WTC11 (cell line): ENCODE data around the gene DNAJC16. TPM values are rescaled to one million over a fixed set of nuclear protein-coding genes. Genes with fewer than 3 reads are reported as not detected.
"Not testable (repeated sequence)": the region's sequence is repeated elsewhere in the genome, so short reads cannot be mapped to it uniquely, and the experiment has no call there.

Experiments
- ATAC-seq: fragments of 200-7000 bp; cut with Tn5 transposase; 2 replicates; pipeline ENCODE4 v1.10.0; 2021; ENCODE audit warnings: mild to moderate bottlenecking, moderate library complexity
- CTCF ChIA-PET: fragments of 300-600 bp; sonication (Branson Sonifier 250); formaldehyde crosslinking; loops from one replicate; lab custom pipeline; 2021; ENCODE audit warnings: antibody characterized with exemption; lab: Charles Lee
- POLR2A ChIA-PET: fragments of 350-600 bp; sonication (Branson Sonifier 250); formaldehyde crosslinking; loops from one replicate; lab custom pipeline; 2021; ENCODE audit warnings: antibody characterized with exemption; lab: Charles Lee
- DNase-seq: peaks from one replicate; pipeline ENCODE4 v3.0.0; 2021; ENCODE audit warnings: low spot score
- H3K27ac Mint-ChIP-seq: 2 replicates; pipeline ENCODE4 v1.8.0; 2021; ENCODE audit warnings: mixed read lengths
- H3K27me3 Mint-ChIP-seq: 2 replicates; pipeline ENCODE4 v1.8.0; 2021; ENCODE audit warnings: low read depth, mild to moderate bottlenecking, moderate library complexity, mixed read lengths
- H3K36me3 Mint-ChIP-seq: 2 replicates; pipeline ENCODE4 v1.8.0; 2021; ENCODE audit warnings: mixed read lengths
- H3K4me1 Mint-ChIP-seq: 2 replicates; pipeline ENCODE4 v1.8.0; 2022; ENCODE audit warnings: mixed read lengths
- H3K4me3 Mint-ChIP-seq: 2 replicates; pipeline ENCODE4 v1.8.0; 2021; ENCODE audit warnings: mild to moderate bottlenecking, moderate library complexity, mixed read lengths
- H3K9me3 Mint-ChIP-seq: 2 replicates; pipeline ENCODE4 v1.8.0; 2021; ENCODE audit warnings: mixed read lengths
- E2F4 ChIP-seq: sonication (generic); formaldehyde crosslinking; IDR thresholded peaks from 2 replicates; pipeline ENCODE4 v1.8.1; 2022; ENCODE audit warnings: low read depth, mild to moderate bottlenecking, moderate library complexity, missing genetic modification reagents, borderline replicate concordance
- ELF4 ChIP-seq: sonication (generic); formaldehyde crosslinking; IDR thresholded peaks from 2 replicates; pipeline ENCODE4 v1.8.1; 2022; ENCODE audit warnings: low read depth, mild to moderate bottlenecking, moderate library complexity, missing genetic modification reagents
- FOXJ3 ChIP-seq: sonication (generic); formaldehyde crosslinking; IDR thresholded peaks from 2 replicates; pipeline ENCODE4 v1.9.0; 2021; ENCODE audit warnings: missing genetic modification reagents, mild to moderate bottlenecking, borderline replicate concordance
- FOXK1 ChIP-seq: sonication (generic); formaldehyde crosslinking; IDR thresholded peaks from 2 replicates; pipeline ENCODE4 v1.8.0; 2022; ENCODE audit warnings: mild to moderate bottlenecking, moderate library complexity, missing genetic modification reagents
- GABPB1 ChIP-seq: sonication (generic); formaldehyde crosslinking; IDR thresholded peaks from 2 replicates; pipeline ENCODE4 v1.8.1; 2023; ENCODE audit warnings: mild to moderate bottlenecking, missing genetic modification reagents
- GRHL2 ChIP-seq: fragments of 250-450 bp; sonication (Bioruptor Pico); IDR thresholded peaks from 2 replicates; pipeline ENCODE4 v1.8.0; 2022; ENCODE audit warnings: mild to moderate bottlenecking, moderate library complexity; ENCODE audit not compliant: insufficient replicate concordance, severe bottlenecking
- GTF2I ChIP-seq: fragments of 250-450 bp; sonication (Bioruptor Pico); conservative IDR thresholded peaks from 2 replicates; pipeline ENCODE4 v1.4.0; 2021; ENCODE audit warnings: mild to moderate bottlenecking
- JAZF1 ChIP-seq: fragments of 250-450 bp; sonication (Bioruptor Pico); IDR thresholded peaks from 2 replicates; pipeline ENCODE4 v1.9.0; 2021; ENCODE audit warnings: moderate library complexity, mild to moderate bottlenecking, inconsistent platforms
- KAT7 ChIP-seq: sonication (generic); formaldehyde crosslinking; IDR thresholded peaks from 2 replicates; pipeline ENCODE4 v1.8.1; 2023; ENCODE audit warnings: missing genetic modification reagents, mild to moderate bottlenecking, borderline replicate concordance
- MAX ChIP-seq: sonication (generic); formaldehyde crosslinking; IDR thresholded peaks from 2 replicates; pipeline ENCODE4 v1.8.0; 2022; ENCODE audit warnings: mild to moderate bottlenecking, missing genetic modification reagents
- MYBL2 ChIP-seq: sonication (generic); formaldehyde crosslinking; IDR thresholded peaks from 2 replicates; pipeline ENCODE4 v1.8.1; 2023; ENCODE audit warnings: mild to moderate bottlenecking, moderate library complexity, missing genetic modification reagents
- NFYB ChIP-seq: sonication (generic); formaldehyde crosslinking; conservative IDR thresholded peaks from 2 replicates; pipeline ENCODE4 v1.8.0; 2022; ENCODE audit warnings: low read depth, missing genetic modification reagents
- PRRX2 ChIP-seq: fragments of 250-450 bp; sonication (Bioruptor Pico); IDR thresholded peaks from 2 replicates; pipeline ENCODE4 v1.8.0; 2021; ENCODE audit warnings: mild to moderate bottlenecking
- SMAD3 ChIP-seq: sonication (generic); formaldehyde crosslinking; IDR thresholded peaks from 2 replicates; pipeline ENCODE4 v1.8.0; 2022; ENCODE audit warnings: missing genetic modification reagents, mild to moderate bottlenecking, borderline replicate concordance
- SMAD4 ChIP-seq: sonication (generic); formaldehyde crosslinking; IDR thresholded peaks from 2 replicates; pipeline ENCODE4 v1.8.0; 2022; ENCODE audit warnings: mild to moderate bottlenecking, missing genetic modification reagents
- TEAD1 ChIP-seq: sonication (generic); formaldehyde crosslinking; IDR thresholded peaks from 2 replicates; pipeline ENCODE4 v1.8.0; 2022; ENCODE audit warnings: mild to moderate bottlenecking, missing genetic modification reagents
- ZNF121 ChIP-seq: sonication (generic); formaldehyde crosslinking; IDR thresholded peaks from 2 replicates; pipeline ENCODE4 v1.8.0; 2023; ENCODE audit warnings: missing genetic modification reagents
- ZNF232 ChIP-seq: sonication (generic); formaldehyde crosslinking; IDR thresholded peaks from 2 replicates; pipeline ENCODE4 v1.8.0; 2022; ENCODE audit warnings: mild to moderate bottlenecking, missing genetic modification reagents
- ZNF317 ChIP-seq: sonication (generic); formaldehyde crosslinking; IDR thresholded peaks from 2 replicates; pipeline ENCODE4 v1.8.1; 2023; ENCODE audit warnings: low read depth, mild to moderate bottlenecking, moderate library complexity, missing genetic modification reagents, borderline replicate concordance
- ZNF423 ChIP-seq: fragments of 250-450 bp; sonication (Bioruptor Pico); IDR thresholded peaks from 2 replicates; pipeline ENCODE4 v2.1.2; 2022; ENCODE audit warnings: mild to moderate bottlenecking, moderate library complexity
- total RNA-seq: library from RNA; stranded (reverse); gene quantifications from 3 replicates; pipeline ENCODE4 v1.2.3, GENCODE V29; 2021
- TF ChIP-seq, protein P1 (sequence below): sonication (generic); formaldehyde crosslinking; IDR thresholded peaks from 2 replicates; pipeline ENCODE4 v1.8.0; 2023; ENCODE audit warnings: missing genetic modification reagents
- TF ChIP-seq, protein P2 (sequence below): sonication (generic); formaldehyde crosslinking; IDR thresholded peaks from 2 replicates; pipeline ENCODE4 v1.8.1; 2023; ENCODE audit warnings: mild to moderate bottlenecking, missing genetic modification reagents, moderate library complexity
- TF ChIP-seq, protein P3 (sequence below): sonication (generic); formaldehyde crosslinking; conservative IDR thresholded peaks from 2 replicates; pipeline ENCODE4 v1.8.1; 2022; ENCODE audit warnings: mild to moderate bottlenecking, missing genetic modification reagents

The DNAJC16 gene
- total RNA-seq, 1 experiment from 2014 or later: 16.4 TPM

GRCh38 chr1:15515022-15515663, 11.5 kb upstream of the DNAJC16 start:
- peaks cover 27% of the 10 kb centered on the region for H3K36me3 Mint-ChIP-seq
- no peak for TF ChIP-seq ZNF232 (CRISPR knock-in tag)
- TF ChIP-seq NFYB: no peak
- TF ChIP-seq, protein P1, sequence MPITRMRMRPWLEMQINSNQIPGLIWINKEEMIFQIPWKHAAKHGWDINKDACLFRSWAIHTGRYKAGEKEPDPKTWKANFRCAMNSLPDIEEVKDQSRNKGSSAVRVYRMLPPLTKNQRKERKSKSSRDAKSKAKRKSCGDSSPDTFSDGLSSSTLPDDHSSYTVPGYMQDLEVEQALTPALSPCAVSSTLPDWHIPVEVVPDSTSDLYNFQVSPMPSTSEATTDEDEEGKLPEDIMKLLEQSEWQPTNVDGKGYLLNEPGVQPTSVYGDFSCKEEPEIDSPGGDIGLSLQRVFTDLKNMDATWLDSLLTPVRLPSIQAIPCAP (CRISPR knock-in tag): no peak
- TF ChIP-seq GABPB1 (CRISPR knock-in tag): no peak
- TF ChIP-seq ZNF317 (CRISPR knock-in tag): no peak
- H3K4me3 Mint-ChIP-seq: no peak overlapping the region
- ATAC-seq: no peak
- 0 out of 2 replicates have a peak overlapping the region, but pooled peaks have one; percentile 33 for H3K27ac Mint-ChIP-seq
- ChIA-PET CTCF (no interaction called here), POLR2A (no interaction called here)
- no peaks in the 10 kb centered on the region for H3K27me3 Mint-ChIP-seq
- H3K9me3 Mint-ChIP-seq: no peaks in the 10 kb centered on the region
- peaks cover 13% of the 10 kb centered on the region for H3K4me1 Mint-ChIP-seq
- DNase-seq: no peak

GRCh38 chr1:15519625-15520024, 7.0 kb upstream of the DNAJC16 start:
- POLR2A ChIA-PET: no interaction called here
- H3K27ac Mint-ChIP-seq: 0 out of 2 replicates have a peak overlapping the region, but pooled peaks have one; percentile 44
- H3K9me3 Mint-ChIP-seq: no peaks in the 10 kb centered on the region
- DNase-seq: no peak
- TF ChIP-seq GTF2I (no peak), ZNF121 (0 out of 2 replicates have a peak, but pooled peaks have one; percentile 22), MYBL2 (no peak), JAZF1 (CRISPR knock-in tag) (no peak)
- TF ChIP-seq, protein P2, sequence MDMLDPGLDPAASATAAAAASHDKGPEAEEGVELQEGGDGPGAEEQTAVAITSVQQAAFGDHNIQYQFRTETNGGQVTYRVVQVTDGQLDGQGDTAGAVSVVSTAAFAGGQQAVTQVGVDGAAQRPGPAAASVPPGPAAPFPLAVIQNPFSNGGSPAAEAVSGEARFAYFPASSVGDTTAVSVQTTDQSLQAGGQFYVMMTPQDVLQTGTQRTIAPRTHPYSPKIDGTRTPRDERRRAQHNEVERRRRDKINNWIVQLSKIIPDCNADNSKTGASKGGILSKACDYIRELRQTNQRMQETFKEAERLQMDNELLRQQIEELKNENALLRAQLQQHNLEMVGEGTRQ: no peak
- CTCF ChIA-PET: no interaction called here
- H3K4me3 Mint-ChIP-seq: no peak overlapping the region
- H3K27me3 Mint-ChIP-seq: no peaks in the 10 kb centered on the region
- ATAC-seq: no peak
- peaks cover 22% of the 10 kb centered on the region for H3K4me1 Mint-ChIP-seq
- peaks cover 18% of the 10 kb centered on the region for H3K36me3 Mint-ChIP-seq

DNA sequence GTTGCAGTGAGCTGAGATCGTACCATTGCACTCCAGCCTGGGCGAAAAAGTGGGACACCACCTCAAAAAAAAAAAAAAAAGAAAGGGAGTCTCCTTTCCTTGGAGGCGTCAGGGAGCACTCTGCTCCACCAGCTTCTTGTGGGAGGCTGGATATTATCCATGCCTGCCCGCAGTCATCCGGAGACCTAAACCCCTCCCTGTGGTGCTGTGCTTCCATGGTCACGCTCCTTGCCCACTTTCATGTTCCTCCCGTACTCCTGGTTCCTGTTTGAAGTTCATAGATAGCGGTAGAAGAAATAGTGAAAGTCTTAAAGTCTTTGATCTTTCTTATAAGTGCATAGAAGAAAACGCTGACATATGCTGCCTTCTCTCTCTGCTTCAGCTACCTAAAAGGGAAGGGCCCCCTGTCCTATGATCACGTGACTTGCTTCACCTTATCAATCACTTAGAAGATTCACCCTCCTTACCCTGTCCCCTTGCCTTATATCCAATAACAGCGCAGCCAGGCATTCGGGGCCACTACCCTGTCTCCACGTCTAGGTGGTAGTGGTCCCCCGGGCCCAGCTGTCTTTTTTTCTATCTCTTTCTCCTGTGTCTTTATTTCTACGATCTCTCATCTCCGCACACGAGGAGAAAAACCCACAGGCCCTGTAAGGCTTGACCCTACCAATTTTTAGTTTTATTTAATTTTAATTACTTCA, 5.3 kb upstream of the DNAJC16 start:
- H3K9me3 Mint-ChIP-seq, H3K27me3 Mint-ChIP-seq, DNase-seq, H3K27ac Mint-ChIP-seq, ATAC-seq, CTCF ChIA-PET, H3K4me3 Mint-ChIP-seq, POLR2A ChIA-PET: not testable (repeated sequence)
- Mint-ChIP-seq H3K4me1 (peaks cover 31% of the 10 kb centered on the region), H3K36me3 (peaks cover 12% of the 10 kb centered on the region)

DNA sequence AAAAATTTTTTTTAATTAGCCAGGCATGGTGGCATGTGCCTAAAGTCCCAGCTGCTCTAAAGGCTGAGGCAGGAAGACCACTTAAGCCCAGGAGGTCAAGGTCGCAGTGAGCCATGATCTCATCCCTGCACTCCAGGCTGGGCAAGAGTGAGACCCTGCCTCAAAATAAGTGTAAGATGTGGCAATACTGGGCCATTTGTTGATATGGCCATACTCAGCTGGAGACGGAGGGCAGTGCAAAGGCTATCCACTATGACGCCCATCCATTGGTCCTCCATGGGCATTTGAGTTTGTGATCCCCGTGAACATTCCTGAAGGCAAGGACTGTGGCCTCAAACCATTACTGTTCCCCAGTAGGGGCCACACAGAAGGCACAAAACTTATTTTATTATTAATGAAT, 4.1 kb upstream of the DNAJC16 start:
- H3K27me3 Mint-ChIP-seq: no peaks in the 10 kb centered on the region

More for the DNA sequence above, 4.1 kb upstream of the DNAJC16 start:
- H3K4me1 Mint-ChIP-seq: peaks cover 33% of the 10 kb centered on the region
- CTCF ChIA-PET: no interaction called here
- no peaks in the 10 kb centered on the region for H3K9me3 Mint-ChIP-seq
- peaks cover under 1% of the 10 kb centered on the region; the same call in 1 of the 2 replicates for H3K36me3 Mint-ChIP-seq
- H3K4me3 Mint-ChIP-seq: peak overlapping the region; percentile 94; the same call in 1 of the 2 replicates
- no peak for ATAC-seq
- POLR2A ChIA-PET: no interaction called here
- no peak overlapping the region for H3K27ac Mint-ChIP-seq
- no peak for TF ChIP-seq SMAD4 (CRISPR knock-in tag)
- no peak for TF ChIP-seq ZNF423 (CRISPR knock-in tag)
- no peak for TF ChIP-seq ZNF317 (CRISPR knock-in tag)
- TF ChIP-seq, protein P3, sequence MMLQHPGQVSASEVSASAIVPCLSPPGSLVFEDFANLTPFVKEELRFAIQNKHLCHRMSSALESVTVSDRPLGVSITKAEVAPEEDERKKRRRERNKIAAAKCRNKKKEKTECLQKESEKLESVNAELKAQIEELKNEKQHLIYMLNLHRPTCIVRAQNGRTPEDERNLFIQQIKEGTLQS: no peak
- no peak for TF ChIP-seq TEAD1 (CRISPR knock-in tag)
- TF ChIP-seq FOXK1 (CRISPR knock-in tag): no peak
- no peak for TF ChIP-seq ELF4
- TF ChIP-seq GRHL2 (CRISPR knock-in tag): no peak
- TF ChIP-seq E2F4: no peak
- TF ChIP-seq ZNF121: no peak
- TF ChIP-seq MAX (CRISPR knock-in tag): no peak
- no peak for TF ChIP-seq SMAD3 (CRISPR knock-in tag)
- TF ChIP-seq FOXJ3: no peak
- TF ChIP-seq GTF2I: no peak
- no peak for TF ChIP-seq KAT7 (CRISPR knock-in tag)
- TF ChIP-seq PRRX2 (CRISPR knock-in tag): no peak
- TF ChIP-seq, all 79 proteins: peak for 0
- no peak for DNase-seq
